ENCODE measurements around the gene TBX5.

DNA sequence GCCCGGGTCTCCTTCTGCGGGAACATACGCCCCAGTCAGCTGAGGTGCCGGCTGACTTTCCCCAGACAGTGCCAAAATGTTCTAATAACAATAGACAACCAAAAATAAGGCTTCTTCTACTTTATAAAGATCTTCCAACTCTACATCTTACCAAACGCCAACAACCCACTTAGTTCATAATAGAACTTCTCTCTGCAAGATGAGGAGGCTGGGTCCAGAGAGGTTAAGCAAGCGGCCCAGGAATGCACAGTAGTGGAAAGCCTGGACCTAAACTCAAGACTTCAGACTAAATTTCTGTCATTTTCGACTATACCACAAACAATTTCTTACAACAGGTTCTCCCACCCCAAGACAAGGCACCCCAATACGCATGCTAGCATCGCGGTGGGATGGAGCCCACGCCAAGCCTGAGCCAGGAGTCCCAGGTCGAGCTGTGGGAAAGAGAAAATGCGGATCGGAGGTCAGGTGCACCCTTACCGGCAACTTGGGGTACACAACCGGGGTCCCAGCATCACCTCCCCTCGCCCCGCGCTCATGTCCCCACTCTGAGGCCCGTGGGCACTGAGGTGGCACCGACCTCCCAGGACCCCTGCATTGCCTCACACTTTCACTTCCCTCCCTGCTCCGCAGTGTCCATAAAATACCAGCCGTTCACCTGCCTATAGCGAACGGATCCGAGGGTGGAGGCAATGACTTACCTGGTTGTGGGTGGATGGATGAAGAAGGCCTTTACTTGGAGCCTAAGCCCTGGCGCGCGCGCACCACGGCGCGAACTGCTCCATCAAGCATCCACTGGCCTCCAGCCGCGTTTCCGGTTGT lies 42.1 kb upstream of the TBX5 start:
- TF ChIP-seq, protein P1, sequence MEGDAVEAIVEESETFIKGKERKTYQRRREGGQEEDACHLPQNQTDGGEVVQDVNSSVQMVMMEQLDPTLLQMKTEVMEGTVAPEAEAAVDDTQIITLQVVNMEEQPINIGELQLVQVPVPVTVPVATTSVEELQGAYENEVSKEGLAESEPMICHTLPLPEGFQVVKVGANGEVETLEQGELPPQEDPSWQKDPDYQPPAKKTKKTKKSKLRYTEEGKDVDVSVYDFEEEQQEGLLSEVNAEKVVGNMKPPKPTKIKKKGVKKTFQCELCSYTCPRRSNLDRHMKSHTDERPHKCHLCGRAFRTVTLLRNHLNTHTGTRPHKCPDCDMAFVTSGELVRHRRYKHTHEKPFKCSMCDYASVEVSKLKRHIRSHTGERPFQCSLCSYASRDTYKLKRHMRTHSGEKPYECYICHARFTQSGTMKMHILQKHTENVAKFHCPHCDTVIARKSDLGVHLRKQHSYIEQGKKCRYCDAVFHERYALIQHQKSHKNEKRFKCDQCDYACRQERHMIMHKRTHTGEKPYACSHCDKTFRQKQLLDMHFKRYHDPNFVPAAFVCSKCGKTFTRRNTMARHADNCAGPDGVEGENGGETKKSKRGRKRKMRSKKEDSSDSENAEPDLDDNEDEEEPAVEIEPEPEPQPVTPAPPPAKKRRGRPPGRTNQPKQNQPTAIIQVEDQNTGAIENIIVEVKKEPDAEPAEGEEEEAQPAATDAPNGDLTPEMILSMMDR (IDR thresholded peaks at IDR 0.05), result no peak
- TF ChIP-seq POLR2A (IDR thresholded peaks at IDR 0.05), result no peak
